Glomerular visceral epithelial cell (primary cell): ENCODE data around the gene SCFD2.
"Not testable (repeated sequence)": the region's sequence is repeated elsewhere in the genome, so short reads cannot be mapped to it uniquely, and the experiment has no call there.

Experiments used
- DNase-seq: peaks from one replicate; pipeline ENCODE4 v3.0.0-alpha.2; 2016; ENCODE audit errors: extremely low spot score

Gene SCFD2

GRCh38 chr4:53189011-53189410 is 176.8 kb downstream of the SCFD2 start:
- no peak for DNase-seq

GRCh38 chr4:53186714-53187358 is 179.0 kb downstream of the SCFD2 start:
- DNase-seq = peak; percentile 5

- DNase-seq = no peak
These were observed 179.8 kb downstream of the SCFD2 start for GRCh38 chr4:53185869-53186585.

GRCh38 chr4:53183754-53184153 is 182.1 kb downstream of the SCFD2 start:
- DNase-seq = no peak

GRCh38 chr4:53177751-53178150 is 188.1 kb downstream of the SCFD2 start:
- not testable (repeated sequence) for DNase-seq

GRCh38 chr4:53175640-53176039 is 190.2 kb downstream of the SCFD2 start:
- DNase-seq = no peak

GRCh38 chr4:53174823-53175222 is 191.0 kb downstream of the SCFD2 start:
- no peak for DNase-seq

- DNase-seq = no peak
These were observed 192.3 kb downstream of the SCFD2 start for GRCh38 chr4:53173576-53173975.

- no peak for DNase-seq
These were observed 194.1 kb downstream of the SCFD2 start for GRCh38 chr4:53171797-53172196.

- no peak for DNase-seq
These were observed 195.9 kb downstream of the SCFD2 start for GRCh38 chr4:53169695-53170617.

- DNase-seq = no peak
These were observed 197.6 kb downstream of the SCFD2 start for GRCh38 chr4:53168228-53168627.

- no peak for DNase-seq
These were observed 202.9 kb downstream of the SCFD2 start for GRCh38 chr4:53162969-53163368.

GRCh38 chr4:53161787-53162433 is 204.0 kb downstream of the SCFD2 start:
- no peak for DNase-seq

- DNase-seq = no peak
These were observed 204.6 kb downstream of the SCFD2 start for GRCh38 chr4:53161051-53161786.

- no peak for DNase-seq
These were observed 209.0 kb downstream of the SCFD2 start for GRCh38 chr4:53156896-53157295.

GRCh38 chr4:53152467-53152866 is 213.4 kb downstream of the SCFD2 start:
- no peak for DNase-seq

- DNase-seq = no peak
These were observed 214.4 kb downstream of the SCFD2 start for GRCh38 chr4:53151489-53151788.

- DNase-seq = no peak
These were observed 215.0 kb downstream of the SCFD2 start for GRCh38 chr4:53150631-53151488.

GRCh38 chr4:53147711-53148110 is 218.2 kb downstream of the SCFD2 start:
- DNase-seq = no peak

GRCh38 chr4:53147197-53147596 is 218.7 kb downstream of the SCFD2 start:
- no peak for DNase-seq
